Neural cell (in vitro differentiated cells): ENCODE data around the gene ICA1L. TPM values are rescaled to one million over a fixed set of nuclear protein-coding genes. Genes with fewer than 3 reads are reported as not detected.

ENCODE experiments used
- H2AFZ ChIP-seq: fragments of 200-600, 300-800 bp; sonication (generic), shearing (Covaris generic); 2 replicates; pipeline ENCODE4 v1.6.0; 2014; ENCODE audit warnings: low read depth, mild to moderate bottlenecking, antibody characterized with exemption, low read length, moderate library complexity
- H3F3A ChIP-seq: fragments of 200-600 bp; shearing (Covaris generic); 2 replicates; pipeline ENCODE4 v1.6.1; 2016; ENCODE audit warnings: mild to moderate bottlenecking, moderate library complexity, mixed read lengths, antibody characterized with exemption, low read length; ENCODE audit not compliant: insufficient read depth, poor library complexity, severe bottlenecking
- H3K27ac ChIP-seq: fragments of 200-600, 300-800 bp; sonication (generic), shearing (Covaris generic); 2 replicates; pipeline ENCODE4 v1.5.1; 2014; ENCODE audit warnings: mild to moderate bottlenecking, low read length, moderate library complexity
- H3K27me3 ChIP-seq: fragments of 300-800, 200-600 bp; sonication (generic), shearing (Covaris generic); 2 replicates; pipeline ENCODE4 v1.6.0; 2014; ENCODE audit warnings: mild to moderate bottlenecking, low read depth, low read length, moderate library complexity; ENCODE audit not compliant: insufficient read depth
- H3K36me3 ChIP-seq: fragments of 300-800, 200-600 bp; sonication (generic), shearing (Covaris generic); 2 replicates; pipeline ENCODE4 v1.5.1; 2014; ENCODE audit warnings: mild to moderate bottlenecking, antibody characterized with exemption, low read length, moderate library complexity; ENCODE audit not compliant: insufficient read depth
- H3K4me2 ChIP-seq: fragments of 300-800, 200-600 bp; sonication (generic), shearing (Covaris generic); 2 replicates; pipeline ENCODE4 v1.6.0; 2014; ENCODE audit warnings: mild to moderate bottlenecking, low read length
- H3K4me3 ChIP-seq: fragments of 300-800, 200-600 bp; sonication (generic), shearing (Covaris generic); 2 replicates; pipeline ENCODE4 v1.5.1; 2014; ENCODE audit warnings: mild to moderate bottlenecking, low read length, moderate library complexity
- H3K79me2 ChIP-seq: fragments of 200-600 bp; shearing (Covaris generic); replicated peaks from 2 replicates; pipeline ENCODE4 v1.6.0; 2014; ENCODE audit warnings: mild to moderate bottlenecking, low read length, moderate library complexity; ENCODE audit not compliant: insufficient read depth
- H3K9ac ChIP-seq: fragments of 300-800, 200-600 bp; sonication (generic), shearing (Covaris generic); 2 replicates; pipeline ENCODE4 v1.6.1; 2016; ENCODE audit warnings: mild to moderate bottlenecking, low read length, mixed read lengths
- H3K9me2 ChIP-seq: fragments of 200-600 bp; shearing (Covaris generic); 2 replicates; pipeline ENCODE4 v1.6.1; 2016; ENCODE audit warnings: mild to moderate bottlenecking, low read length, mixed read lengths; ENCODE audit not compliant: insufficient read depth
- H3K9me3 ChIP-seq: fragments of 200-600, 300-800 bp; sonication (generic), shearing (Covaris generic); 2 replicates; pipeline ENCODE4 v1.6.1; 2016; ENCODE audit warnings: mild to moderate bottlenecking, mixed run types, low read length, moderate library complexity, mixed read lengths
- H4K20me1 ChIP-seq: fragments of 200-600 bp; shearing (Covaris generic); 2 replicates; pipeline ENCODE4 v1.6.1; 2016; ENCODE audit warnings: mild to moderate bottlenecking, mixed run types; ENCODE audit not compliant: insufficient read depth
- EP300 ChIP-seq: fragments of 450-650 bp; conservative IDR thresholded peaks from 2 replicates; pipeline ENCODE4 v1.6.1; 2014; ENCODE audit warnings: antibody characterized with exemption, mild to moderate bottlenecking, moderate library complexity; ENCODE audit not compliant: poor library complexity, severe bottlenecking
- EZH2 ChIP-seq: fragments of 200-600, 300-800 bp; shearing (Covaris generic), sonication (generic); IDR thresholded peaks from 2 replicates; pipeline ENCODE4 v1.6.1; 2014; ENCODE audit warnings: antibody characterized with exemption, low read length, borderline replicate concordance, mild to moderate bottlenecking; ENCODE audit not compliant: insufficient read depth, poor library complexity, severe bottlenecking
- MXI1 ChIP-seq: fragments of 450-650 bp; conservative IDR thresholded peaks from 2 replicates; pipeline ENCODE4 v1.6.1; 2014; ENCODE audit warnings: antibody characterized with exemption, mild to moderate bottlenecking; ENCODE audit not compliant: poor library complexity, severe bottlenecking
- POLR2AphosphoS5 ChIP-seq: IDR thresholded peaks from 2 replicates; pipeline ENCODE4 v1.6.1; 2012
- RAD21 ChIP-seq: fragments of 450-650 bp; conservative IDR thresholded peaks from 2 replicates; pipeline ENCODE4 v1.6.1; 2014; ENCODE audit warnings: antibody characterized with exemption, mild to moderate bottlenecking, moderate library complexity
- SMC3 ChIP-seq: fragments of 450-650 bp; conservative IDR thresholded peaks from 2 replicates; pipeline ENCODE4 v1.6.1; 2014; ENCODE audit warnings: antibody characterized with exemption, mild to moderate bottlenecking, moderate library complexity; ENCODE audit not compliant: poor library complexity
- TAF1 ChIP-seq: IDR thresholded peaks from 2 replicates; pipeline ENCODE4 v1.6.1; 2012; ENCODE audit warnings: low read depth
- polyA plus RNA-seq: library from polyadenylated mRNA; depleted of rRNA; stranded (reverse); fragments of >200 nt; gene quantifications from 2 replicates; pipeline ENCODE4 v1.2.3, GENCODE V29; 2014
- TF ChIP-seq, protein P1 (sequence below): IDR thresholded peaks from 2 replicates; pipeline ENCODE4 v1.6.1; 2012; ENCODE audit warnings: borderline replicate concordance
- TF ChIP-seq, protein P2 (sequence below): fragments of 450-650 bp; IDR thresholded peaks from 2 replicates; pipeline ENCODE4 v1.5.1; 2014; ENCODE audit warnings: antibody characterized with exemption, mild to moderate bottlenecking, moderate library complexity; ENCODE audit not compliant: poor library complexity, severe bottlenecking

Gene ICA1L
- polyA plus RNA-seq, 1 donor from 2014 or later = 61.4 TPM

DNA sequence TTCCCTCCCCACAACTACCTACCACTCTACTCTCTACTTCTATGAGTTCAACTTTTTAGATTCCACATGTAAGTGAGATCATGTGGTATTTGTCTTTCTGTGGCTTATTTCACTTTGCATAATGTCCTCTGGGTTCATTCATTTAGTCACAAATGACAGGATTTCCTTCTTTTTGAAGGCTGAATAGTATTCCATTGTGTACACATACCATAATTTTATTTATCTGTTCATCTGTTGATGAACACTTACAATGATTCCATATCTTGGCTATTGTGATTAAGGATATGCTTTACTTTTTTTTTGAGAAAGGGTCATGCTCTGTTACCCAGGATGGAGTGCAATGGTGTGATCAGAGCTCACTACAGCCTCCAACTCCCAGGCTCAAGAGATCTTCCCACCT lies 73.6 kb downstream of the ICA1L start:
- H4K20me1 ChIP-seq = no peaks in the 10 kb centered on the region
- no peaks in the 10 kb centered on the region for H3K27me3 ChIP-seq
- no peaks in the 10 kb centered on the region for H3K9me3 ChIP-seq
- H3K9ac ChIP-seq = no peak overlapping the region
- no peaks in the 10 kb centered on the region for H3K79me2 ChIP-seq
- no peak overlapping the region for H2AFZ ChIP-seq
- H3K4me3 ChIP-seq = no peak overlapping the region
- peaks cover 7% of the 10 kb centered on the region for H3K36me3 ChIP-seq
- no peaks in the 10 kb centered on the region for H3F3A ChIP-seq
- no peak overlapping the region for H3K27ac ChIP-seq
- H3K9me2 ChIP-seq = no peaks in the 10 kb centered on the region
- no peak overlapping the region for H3K4me2 ChIP-seq
- TF ChIP-seq SMC3 = no peak
- TF ChIP-seq, protein P1, sequence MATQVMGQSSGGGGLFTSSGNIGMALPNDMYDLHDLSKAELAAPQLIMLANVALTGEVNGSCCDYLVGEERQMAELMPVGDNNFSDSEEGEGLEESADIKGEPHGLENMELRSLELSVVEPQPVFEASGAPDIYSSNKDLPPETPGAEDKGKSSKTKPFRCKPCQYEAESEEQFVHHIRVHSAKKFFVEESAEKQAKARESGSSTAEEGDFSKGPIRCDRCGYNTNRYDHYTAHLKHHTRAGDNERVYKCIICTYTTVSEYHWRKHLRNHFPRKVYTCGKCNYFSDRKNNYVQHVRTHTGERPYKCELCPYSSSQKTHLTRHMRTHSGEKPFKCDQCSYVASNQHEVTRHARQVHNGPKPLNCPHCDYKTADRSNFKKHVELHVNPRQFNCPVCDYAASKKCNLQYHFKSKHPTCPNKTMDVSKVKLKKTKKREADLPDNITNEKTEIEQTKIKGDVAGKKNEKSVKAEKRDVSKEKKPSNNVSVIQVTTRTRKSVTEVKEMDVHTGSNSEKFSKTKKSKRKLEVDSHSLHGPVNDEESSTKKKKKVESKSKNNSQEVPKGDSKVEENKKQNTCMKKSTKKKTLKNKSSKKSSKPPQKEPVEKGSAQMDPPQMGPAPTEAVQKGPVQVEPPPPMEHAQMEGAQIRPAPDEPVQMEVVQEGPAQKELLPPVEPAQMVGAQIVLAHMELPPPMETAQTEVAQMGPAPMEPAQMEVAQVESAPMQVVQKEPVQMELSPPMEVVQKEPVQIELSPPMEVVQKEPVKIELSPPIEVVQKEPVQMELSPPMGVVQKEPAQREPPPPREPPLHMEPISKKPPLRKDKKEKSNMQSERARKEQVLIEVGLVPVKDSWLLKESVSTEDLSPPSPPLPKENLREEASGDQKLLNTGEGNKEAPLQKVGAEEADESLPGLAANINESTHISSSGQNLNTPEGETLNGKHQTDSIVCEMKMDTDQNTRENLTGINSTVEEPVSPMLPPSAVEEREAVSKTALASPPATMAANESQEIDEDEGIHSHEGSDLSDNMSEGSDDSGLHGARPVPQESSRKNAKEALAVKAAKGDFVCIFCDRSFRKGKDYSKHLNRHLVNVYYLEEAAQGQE = no peak
- TF ChIP-seq, protein P2, sequence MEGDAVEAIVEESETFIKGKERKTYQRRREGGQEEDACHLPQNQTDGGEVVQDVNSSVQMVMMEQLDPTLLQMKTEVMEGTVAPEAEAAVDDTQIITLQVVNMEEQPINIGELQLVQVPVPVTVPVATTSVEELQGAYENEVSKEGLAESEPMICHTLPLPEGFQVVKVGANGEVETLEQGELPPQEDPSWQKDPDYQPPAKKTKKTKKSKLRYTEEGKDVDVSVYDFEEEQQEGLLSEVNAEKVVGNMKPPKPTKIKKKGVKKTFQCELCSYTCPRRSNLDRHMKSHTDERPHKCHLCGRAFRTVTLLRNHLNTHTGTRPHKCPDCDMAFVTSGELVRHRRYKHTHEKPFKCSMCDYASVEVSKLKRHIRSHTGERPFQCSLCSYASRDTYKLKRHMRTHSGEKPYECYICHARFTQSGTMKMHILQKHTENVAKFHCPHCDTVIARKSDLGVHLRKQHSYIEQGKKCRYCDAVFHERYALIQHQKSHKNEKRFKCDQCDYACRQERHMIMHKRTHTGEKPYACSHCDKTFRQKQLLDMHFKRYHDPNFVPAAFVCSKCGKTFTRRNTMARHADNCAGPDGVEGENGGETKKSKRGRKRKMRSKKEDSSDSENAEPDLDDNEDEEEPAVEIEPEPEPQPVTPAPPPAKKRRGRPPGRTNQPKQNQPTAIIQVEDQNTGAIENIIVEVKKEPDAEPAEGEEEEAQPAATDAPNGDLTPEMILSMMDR = no peak
- TF ChIP-seq EP300 = no peak
- no peak for TF ChIP-seq POLR2AphosphoS5
- no peak for TF ChIP-seq EZH2
- no peak for TF ChIP-seq TAF1
- no peak for TF ChIP-seq RAD21
- no peak for TF ChIP-seq MXI1

GRCh38 chr2:202790676-202791075 lies 80.9 kb downstream of the ICA1L start:
- Histone ChIP-seq H3K79me2 (no peaks in the 10 kb centered on the region), H3K36me3 (peaks cover 6% of the 10 kb centered on the region), H4K20me1 (no peaks in the 10 kb centered on the region), H3K9me2 (no peaks in the 10 kb centered on the region), H3F3A (no peaks in the 10 kb centered on the region), H3K9me3 (no peaks in the 10 kb centered on the region), H3K27me3 (no peaks in the 10 kb centered on the region), H3K27ac (no peak overlapping the region), H2AFZ (no peak overlapping the region), H3K4me2 (no peak overlapping the region), H3K9ac (no peak overlapping the region), H3K4me3 (no peak overlapping the region)
- TF ChIP-seq MXI1 (no peak), SMC3 (no peak), EP300 (no peak), POLR2AphosphoS5 (no peak), TAF1 (no peak), RAD21 (no peak), EZH2 (no peak)
- TF ChIP-seq, protein P1 = no peak
- TF ChIP-seq, protein P2 = no peak
